Measurements from ENCODE around the gene NME1. TPM values are rescaled to one million over a fixed set of nuclear protein-coding genes. Genes with fewer than 3 reads are reported as not detected.

NME1 gene
- total RNA-seq, result 55.6 and 96.0 TPM in 2 replicates

DNA sequence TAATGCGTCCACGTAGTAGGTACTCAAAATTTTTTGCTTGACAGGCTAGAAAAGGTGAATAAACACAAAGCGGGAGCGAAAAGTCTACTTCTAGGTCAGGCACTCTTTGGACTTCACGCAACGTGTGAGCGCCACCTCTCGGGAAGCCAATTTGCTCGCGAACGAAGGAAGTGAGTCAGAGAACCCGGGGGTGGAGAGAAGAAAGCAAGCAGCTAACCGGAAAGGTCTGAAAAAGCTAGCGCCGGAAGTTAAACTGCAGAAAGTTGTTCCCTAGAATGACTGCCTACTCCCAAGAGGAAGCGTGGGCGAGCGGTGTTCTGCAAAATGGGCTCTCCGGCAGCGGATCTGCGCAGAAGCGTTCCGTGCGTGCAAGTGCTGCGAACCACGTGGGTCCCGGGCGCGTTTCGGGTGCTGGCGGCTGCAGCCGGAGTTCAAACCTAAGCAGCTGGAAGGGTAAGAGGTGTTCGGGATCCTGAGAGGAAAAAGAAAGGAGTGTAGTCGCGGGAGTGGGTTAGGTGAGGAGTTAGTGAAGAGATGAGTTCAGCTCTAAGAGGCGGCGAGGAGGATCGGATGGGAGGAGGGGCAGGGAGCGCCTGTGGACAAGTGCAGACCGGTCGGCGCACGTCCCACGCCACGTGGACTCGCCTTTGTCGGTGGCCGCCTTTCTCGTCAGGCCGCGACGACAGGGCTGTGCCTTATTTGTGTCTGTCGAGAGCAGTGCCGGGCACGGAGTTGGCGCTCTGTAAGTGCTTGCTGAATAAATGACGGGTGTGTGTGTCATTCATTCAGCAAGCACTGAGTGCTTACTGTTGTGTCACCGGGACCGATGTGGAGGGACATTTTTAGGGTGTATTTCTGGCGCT, at the start of gene NME1:
Gene NME1, plus strand, starts transcription at position 350 of the 863 bp plus-strand sequence. CDS start 2,096 bp downstream, outside the sequence.

DNA sequence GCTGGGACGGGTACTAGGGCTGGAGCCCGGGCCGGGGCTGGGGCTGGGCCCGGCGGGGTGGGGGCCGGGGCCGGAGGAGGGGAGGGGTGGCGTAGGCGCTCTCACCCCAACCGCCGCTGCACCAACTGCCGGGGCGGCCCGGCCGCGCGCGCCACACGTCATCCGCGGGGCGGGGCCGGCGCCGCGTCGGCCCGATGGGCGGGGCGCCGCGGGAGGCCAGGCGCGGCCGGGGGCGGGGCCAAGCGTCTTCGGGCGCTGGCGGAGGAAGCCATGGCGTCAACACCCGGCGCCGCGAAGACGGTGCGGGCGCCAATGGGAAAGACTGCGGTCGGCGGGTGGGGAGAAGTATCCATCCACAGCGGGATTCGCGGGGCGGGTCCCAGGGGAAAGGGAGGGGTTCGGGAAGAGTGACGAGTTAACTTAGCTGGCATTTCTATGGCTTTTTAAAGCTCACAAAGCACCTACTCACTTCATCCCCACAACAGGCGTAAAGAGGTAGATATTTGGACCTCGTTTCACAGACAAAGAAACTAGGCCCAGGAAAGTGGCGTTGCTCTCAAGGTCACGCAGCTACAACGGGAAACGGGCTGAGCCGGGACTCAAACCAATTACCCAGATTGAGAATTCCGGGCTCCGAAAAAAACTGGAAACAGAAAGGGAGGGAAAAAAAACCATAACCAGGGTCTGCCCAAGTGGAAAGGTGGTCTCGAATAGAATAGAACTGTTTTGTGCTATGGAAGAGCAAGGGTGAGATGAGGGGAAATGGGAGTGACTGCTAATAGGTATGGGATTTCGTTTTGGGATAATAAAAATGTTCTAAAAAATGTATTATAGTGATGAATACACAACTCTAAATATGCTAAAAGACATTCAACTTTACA, 32.4 kb upstream of the NME1 start, which contains the start of gene SPAG9:
Gene SPAG9, minus strand, starts transcription at position 130 of the 881 bp plus-strand sequence. CDS start 212 bp downstream, outside the sequence.

DNA sequence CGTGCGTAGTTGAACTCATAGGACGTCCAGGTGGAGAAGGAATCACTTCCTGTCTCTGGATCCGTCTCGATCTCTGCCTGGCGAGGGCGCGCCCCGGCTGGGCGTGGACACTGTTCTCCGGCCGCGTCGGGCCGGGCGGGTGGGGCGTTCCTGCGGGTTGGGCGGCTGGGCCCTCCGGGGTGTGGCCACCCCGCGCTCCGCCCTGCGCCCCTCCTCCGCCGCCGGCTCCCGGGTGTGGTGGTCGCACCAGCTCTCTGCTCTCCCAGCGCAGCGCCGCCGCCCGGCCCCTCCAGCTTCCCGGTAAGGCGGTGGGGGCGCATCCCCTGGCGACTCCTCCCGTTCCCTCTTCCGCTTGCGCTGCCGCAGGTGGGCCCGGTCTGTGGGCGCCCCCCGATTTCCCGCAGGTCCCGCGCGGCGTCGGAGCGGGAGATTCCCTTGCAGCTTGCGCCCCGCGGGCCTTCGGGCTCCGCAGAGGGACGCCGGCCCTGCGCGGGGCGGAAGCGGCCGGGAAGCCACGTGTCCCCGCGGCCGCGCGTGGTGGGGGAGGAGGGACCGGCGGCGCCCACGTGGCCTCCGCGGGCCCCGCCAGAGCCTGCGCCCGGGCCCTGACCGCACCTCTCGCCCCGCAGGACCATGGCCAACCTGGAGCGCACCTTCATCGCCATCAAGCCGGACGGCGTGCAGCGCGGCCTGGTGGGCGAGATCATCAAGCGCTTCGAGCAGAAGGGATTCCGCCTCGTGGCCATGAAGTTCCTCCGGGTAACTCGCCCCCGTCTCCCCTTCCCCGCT, 13.0 kb downstream of the NME1 start, which contains the start of gene NME2:
Gene NME2, plus strand, starts transcription at position 214 of the 789 bp plus-strand sequence. Its CDS starts 420 bp downstream, at position 634.

Other genes with a start within 250 kb of the NME1 start
- gene SPAG9, start 32.7 kb upstream of the NME1 start, total RNA-seq, result 134 and 148 TPM in 2 replicates
- gene NME2, start 12.9 kb downstream of the NME1 start, total RNA-seq, result 473 and 509 TPM in 2 replicates
- 10.9 and 11.1 TPM in 2 replicates for gene MBTD1, start 106.5 kb downstream of the NME1 start, total RNA-seq
- gene UTP18, start 107.0 kb downstream of the NME1 start, total RNA-seq, result 18.8 and 24.1 TPM in 2 replicates